AG08396 (cell line): ENCODE results near the gene CTH.
"Not testable (repeated sequence)": the region's sequence is repeated elsewhere in the genome, so short reads cannot be mapped to it uniquely, and the experiment has no call there.

Source experiments
- DNase-seq: peaks from one replicate; pipeline ENCODE4 v3.0.0; 2012; ENCODE audit warnings: low spot score, mixed read lengths

CTH gene

GRCh38 chr1:70409136-70409535 lies 1.9 kb upstream of the CTH start:
- no peak for DNase-seq

DNA sequence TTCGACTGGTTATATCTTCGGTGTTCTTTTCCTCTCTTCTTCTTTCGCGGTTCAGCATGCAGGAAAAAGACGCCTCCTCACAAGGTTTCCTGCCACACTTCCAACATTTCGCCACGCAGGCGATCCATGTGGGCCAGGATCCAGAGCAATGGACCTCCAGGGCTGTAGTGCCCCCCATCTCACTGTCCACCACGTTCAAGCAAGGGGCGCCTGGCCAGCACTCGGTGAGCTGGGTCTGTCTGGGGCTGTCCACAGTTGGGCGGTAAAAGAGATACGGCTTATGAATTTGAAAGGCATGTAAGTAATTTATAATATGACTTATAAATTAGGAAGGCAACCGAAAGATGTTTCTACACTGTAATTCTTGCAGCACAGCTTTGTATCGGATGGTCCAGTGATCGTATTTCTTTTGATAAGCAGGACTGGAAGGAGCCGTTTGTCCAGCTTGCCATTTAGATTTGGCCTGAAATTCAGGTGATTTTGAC lies 334 bp downstream of the CTH start:
- DNase-seq: peak; percentile 30

DNA sequence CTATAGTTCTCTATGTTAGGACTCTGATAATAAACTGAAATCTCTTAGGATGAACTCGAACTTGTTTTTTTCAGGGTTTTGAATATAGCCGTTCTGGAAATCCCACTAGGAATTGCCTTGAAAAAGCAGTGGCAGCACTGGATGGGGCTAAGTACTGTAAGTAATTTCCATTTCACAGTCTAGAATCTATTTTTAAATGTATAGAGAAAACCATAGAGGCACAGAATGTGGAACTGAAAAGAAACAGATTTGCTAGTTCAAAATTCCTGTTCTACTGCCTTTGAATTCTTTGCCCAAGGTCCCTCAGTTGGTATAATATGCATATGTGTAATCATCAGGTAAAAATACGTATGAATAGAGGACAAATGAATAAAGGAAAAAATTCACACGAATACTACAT lies 4.8 kb downstream of the CTH start:
- DNase-seq: no peak

- not testable (repeated sequence) for DNase-seq
Observed at GRCh38 chr1:70418973-70419734, 8.1 kb downstream of the CTH start.

GRCh38 chr1:70420320-70420719 lies 9.3 kb downstream of the CTH start:
- no peak for DNase-seq

GRCh38 chr1:70426154-70427131 lies 15.4 kb downstream of the CTH start:
- no peak for DNase-seq

- no peak for DNase-seq
Observed at GRCh38 chr1:70427976-70428375, 16.9 kb downstream of the CTH start.

DNA sequence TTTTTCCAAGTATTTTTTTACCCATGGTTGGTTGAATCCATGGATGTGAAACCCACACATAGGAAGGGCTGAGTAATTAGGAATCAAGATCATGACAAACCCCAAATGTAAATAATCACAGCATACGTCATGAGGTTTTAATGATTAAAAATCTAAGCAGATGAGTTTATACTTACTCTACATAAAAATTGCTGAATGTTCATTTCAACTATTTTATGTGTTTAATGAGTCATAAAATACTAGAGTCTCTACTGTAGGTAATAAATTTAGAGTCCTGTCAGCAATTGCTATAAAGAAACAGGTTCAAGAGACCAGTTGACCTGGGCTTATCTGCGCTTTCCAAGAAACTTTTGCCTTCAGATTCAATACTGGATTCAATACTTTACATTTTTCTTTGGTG lies 18.2 kb downstream of the CTH start:
- DNase-seq: no peak

GRCh38 chr1:70429757-70430156 lies 18.7 kb downstream of the CTH start:
- DNase-seq: no peak

DNA sequence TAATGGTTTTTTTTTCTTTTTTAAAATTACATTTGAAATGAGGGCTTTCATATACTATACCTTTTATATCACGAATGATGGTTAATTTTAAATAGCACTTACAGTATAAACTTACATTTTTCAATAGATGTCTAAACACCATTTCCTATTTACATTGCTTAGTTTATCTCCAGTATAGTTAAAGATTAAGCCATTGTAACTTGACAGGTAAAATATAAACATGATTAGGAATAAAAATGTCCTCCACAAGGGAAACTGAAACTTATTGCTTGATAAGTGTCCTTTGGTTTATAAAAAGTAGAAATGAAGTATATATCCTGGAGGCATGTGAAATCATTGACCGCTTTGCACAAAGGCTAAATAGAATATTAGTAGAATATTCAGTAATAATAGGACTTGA lies 20.2 kb downstream of the CTH start:
- no peak for DNase-seq

DNA sequence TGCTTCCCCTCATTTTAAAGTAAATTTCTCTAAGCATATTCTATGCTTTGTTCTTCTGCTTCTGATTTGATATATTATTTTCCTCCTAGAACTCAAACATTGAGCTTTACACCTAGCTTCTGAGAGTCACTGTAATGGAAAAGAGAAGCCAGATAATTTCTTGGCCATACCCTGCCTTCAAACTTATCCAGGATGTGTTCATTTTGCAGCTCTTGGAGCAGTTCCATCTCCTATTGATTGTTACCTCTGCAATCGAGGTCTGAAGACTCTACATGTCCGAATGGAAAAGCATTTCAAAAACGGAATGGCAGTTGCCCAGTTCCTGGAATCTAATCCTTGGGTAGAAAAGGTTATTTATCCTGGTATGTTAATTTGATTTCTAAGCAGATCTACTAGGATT lies 20.8 kb downstream of the CTH start:
- no peak for DNase-seq

DNA sequence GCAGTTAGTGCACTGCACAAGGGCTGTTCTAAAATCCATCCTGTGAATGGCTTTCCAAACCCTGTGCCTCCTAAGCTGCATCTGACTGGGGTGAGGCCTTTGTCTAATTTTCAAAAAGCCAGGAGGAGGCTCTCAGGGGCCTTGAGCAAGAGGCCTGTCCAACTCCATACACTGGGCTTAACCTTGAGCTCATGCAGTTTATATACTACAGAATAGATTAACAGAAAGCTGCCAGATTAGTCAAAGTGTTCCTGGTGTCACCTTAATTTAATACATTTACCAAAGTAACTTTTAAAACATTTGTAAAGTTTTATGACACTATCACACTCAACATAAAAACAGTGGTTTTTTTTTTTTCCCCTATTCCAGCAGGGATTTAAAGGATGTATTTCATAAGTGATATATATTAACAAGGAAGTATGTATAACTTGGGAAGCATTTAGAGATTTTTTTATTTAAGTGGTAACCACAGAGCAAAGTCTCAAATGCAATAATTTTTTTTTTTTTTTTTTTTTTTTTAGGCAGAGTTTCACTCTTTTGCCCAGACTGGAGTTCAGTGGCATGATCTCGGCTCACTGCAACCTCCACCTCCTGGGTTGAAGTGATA lies 23.3 kb downstream of the CTH start:
- no peak for DNase-seq

GRCh38 chr1:70436622-70437251 lies 25.7 kb downstream of the CTH start:
- peak; percentile 4 for DNase-seq

GRCh38 chr1:70438529-70438928 lies 27.5 kb downstream of the CTH start:
- DNase-seq: no peak

DNA sequence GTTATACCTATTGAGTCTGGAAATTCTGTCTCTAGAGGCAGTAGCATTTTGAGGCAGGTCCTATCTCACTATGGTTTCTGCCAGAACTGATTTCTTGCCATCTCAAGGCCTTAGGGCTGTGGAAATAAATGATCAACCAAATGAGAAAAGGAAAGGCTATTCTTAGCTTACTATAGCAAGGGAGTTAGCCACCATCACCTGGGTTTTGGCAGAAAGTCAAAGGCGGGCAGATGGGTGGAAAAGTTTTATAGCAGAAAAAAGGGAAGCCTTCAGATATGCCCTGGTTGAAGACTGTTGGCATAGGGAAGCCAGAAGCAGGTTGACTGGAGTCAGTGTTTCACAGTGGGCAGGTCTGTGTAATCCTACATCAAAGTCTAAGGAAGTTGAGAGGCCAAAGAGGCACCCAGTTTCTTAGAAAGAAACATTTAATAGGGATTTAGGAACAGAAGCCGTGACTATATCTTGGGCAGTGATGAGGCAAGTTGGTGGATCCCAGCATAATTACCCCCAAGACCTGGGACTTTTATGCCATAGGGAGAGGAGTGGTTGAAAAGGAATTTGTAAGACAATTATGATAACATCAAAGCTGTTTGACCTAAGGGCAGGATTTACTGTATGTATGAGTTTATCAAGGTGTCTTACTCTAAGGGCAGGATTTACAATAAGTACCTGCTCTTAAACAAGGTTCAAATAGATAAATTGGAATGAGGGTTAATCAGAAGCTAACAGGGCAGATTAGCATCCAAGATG lies 29.7 kb downstream of the CTH start:
- no peak for DNase-seq

GRCh38 chr1:70441392-70442035 lies 30.4 kb downstream of the CTH start:
- DNase-seq: no peak

GRCh38 chr1:70442490-70442889 lies 31.4 kb downstream of the CTH start:
- DNase-seq: no peak

DNA sequence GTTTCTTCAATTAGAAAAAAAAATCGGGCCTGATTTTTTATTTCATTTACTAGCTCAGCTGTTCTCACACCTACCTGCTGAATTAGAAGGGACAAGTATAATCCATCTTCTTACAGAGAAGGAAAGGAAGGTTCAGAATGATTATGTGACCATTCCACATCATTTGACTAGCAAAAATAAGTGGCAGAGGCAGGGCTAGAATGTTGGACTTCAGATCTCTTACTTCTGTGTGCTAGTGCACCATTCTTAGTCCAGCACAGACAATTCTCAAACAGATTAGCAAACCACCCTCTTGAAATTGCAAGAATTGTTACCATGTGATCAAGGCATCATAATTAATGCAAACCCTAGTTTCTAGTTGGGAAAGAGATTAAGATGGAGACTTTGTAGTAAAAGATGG lies 32.7 kb downstream of the CTH start:
- no peak for DNase-seq

DNA sequence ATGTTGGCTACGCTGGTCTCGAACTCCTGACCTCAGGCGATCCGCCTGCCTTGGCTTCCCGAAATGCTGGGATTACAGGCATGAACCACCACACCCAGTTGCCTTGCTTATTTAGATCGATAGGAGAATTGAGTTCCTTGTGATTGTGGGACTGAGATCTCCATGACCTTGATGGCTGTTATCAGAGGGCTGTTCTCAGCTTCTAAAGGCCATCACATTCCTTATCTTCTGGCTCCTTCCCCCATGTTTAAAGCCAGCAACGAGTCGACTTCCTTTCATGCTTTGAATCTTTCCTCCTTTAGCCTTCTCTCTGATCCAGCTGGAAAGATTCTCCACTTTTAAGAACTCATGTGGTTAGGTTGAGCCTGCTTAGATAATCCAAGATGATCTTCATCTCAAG lies 38.0 kb downstream of the CTH start:
- DNase-seq: no peak

DNA sequence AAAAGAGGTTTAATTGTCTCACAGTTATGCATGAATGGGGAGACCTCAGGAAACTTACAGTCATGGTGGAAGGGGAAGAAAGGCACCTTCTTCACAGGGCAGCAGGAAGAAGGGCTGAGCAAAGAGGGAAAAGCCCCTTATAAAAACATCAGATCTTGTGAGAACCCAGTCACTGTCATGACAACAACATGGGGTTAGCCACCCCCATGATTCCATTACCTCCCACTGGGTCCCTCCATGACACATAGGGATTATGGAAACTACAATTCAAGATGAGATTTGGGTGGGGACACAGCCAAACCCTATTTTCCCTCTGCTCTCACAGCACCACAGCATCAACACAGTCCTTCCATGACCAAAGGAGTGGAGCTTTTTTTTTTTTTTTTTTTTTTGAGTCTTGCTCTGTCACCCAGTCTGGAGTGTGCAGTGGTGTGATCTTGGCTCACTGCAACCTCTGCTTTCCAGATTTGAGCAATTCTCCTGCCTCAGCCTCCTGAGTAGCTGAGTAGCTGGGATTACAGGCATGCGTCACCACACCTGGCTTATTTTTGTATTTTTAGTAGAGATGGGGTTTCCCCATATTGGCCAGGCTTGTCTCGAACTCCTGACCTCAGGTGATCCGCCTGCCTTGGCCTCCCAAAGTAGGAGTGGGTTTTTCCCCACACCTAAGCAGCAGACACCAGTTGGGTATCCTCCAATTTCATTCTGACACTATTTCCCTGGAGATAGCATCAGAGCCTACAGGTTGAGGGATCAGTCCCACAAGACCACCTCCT lies 41.3 kb downstream of the CTH start:
- not testable (repeated sequence) for DNase-seq
